ENCODE results near the gene METTL15. TPM values are rescaled to one million over a fixed set of nuclear protein-coding genes. Genes with fewer than 3 reads are reported as not detected.
"Not testable (repeated sequence)": the region's sequence is repeated elsewhere in the genome, so short reads cannot be mapped to it uniquely, and the experiment has no call there.

The METTL15 gene
- total RNA-seq, 1 experiment from 2014 or later = 18.4 TPM

- in situ Hi-C loops (cut with HindIII; ENCODE audit: low pct_unique_long_range_greater_than_20kb, low sequenced_read_pairs) = no loop called here
- no peak for DNase-seq (ENCODE audit: low read depth, low spot score)
Observed at GRCh38 chr11:28243581-28243980, 135.4 kb downstream of the METTL15 start.

- in situ Hi-C loops (cut with HindIII; ENCODE audit: low pct_unique_long_range_greater_than_20kb, low sequenced_read_pairs) = no loop called here
- no peak for DNase-seq (ENCODE audit: low read depth, low spot score)
Observed at GRCh38 chr11:28245131-28245530, 136.9 kb downstream of the METTL15 start.

- DNase-seq (ENCODE audit: low read depth, low spot score) = no peak
- in situ Hi-C loops (cut with HindIII; ENCODE audit: low pct_unique_long_range_greater_than_20kb, low sequenced_read_pairs) = no loop called here
Observed at GRCh38 chr11:28250192-28250591, 142.0 kb downstream of the METTL15 start.

GRCh38 chr11:28251257-28251656 lies 143.1 kb downstream of the METTL15 start:
- no peak for DNase-seq (ENCODE audit: low read depth, low spot score)
- in situ Hi-C loops (cut with HindIII; ENCODE audit: low pct_unique_long_range_greater_than_20kb, low sequenced_read_pairs) = no loop called here

- no peak for DNase-seq (ENCODE audit: low read depth, low spot score)
- in situ Hi-C loops (cut with HindIII; ENCODE audit: low pct_unique_long_range_greater_than_20kb, low sequenced_read_pairs) = no loop called here
Observed at GRCh38 chr11:28257761-28258160, 149.6 kb downstream of the METTL15 start.

GRCh38 chr11:28259177-28259843 lies 151.1 kb downstream of the METTL15 start:
- DNase-seq (ENCODE audit: low read depth, low spot score) = no peak
- in situ Hi-C loops (cut with HindIII; ENCODE audit: low pct_unique_long_range_greater_than_20kb, low sequenced_read_pairs) = no loop called here

GRCh38 chr11:28268925-28269324 lies 160.7 kb downstream of the METTL15 start:
- in situ Hi-C loops (cut with HindIII; ENCODE audit: low pct_unique_long_range_greater_than_20kb, low sequenced_read_pairs) = no loop called here
- DNase-seq (ENCODE audit: low read depth, low spot score) = no peak

- in situ Hi-C loops (cut with HindIII; ENCODE audit: low pct_unique_long_range_greater_than_20kb, low sequenced_read_pairs) = no loop called here
- DNase-seq (ENCODE audit: low read depth, low spot score) = no peak
Observed at GRCh38 chr11:28269586-28269985, 161.4 kb downstream of the METTL15 start.

GRCh38 chr11:28272247-28272646 lies 164.1 kb downstream of the METTL15 start:
- in situ Hi-C loops (cut with HindIII; ENCODE audit: low pct_unique_long_range_greater_than_20kb, low sequenced_read_pairs); DNase-seq (ENCODE audit: low read depth, low spot score): not testable (repeated sequence)

GRCh38 chr11:28274216-28274615 lies 166.0 kb downstream of the METTL15 start:
- DNase-seq (ENCODE audit: low read depth, low spot score) = no peak
- in situ Hi-C loops (cut with HindIII; ENCODE audit: low pct_unique_long_range_greater_than_20kb, low sequenced_read_pairs) = no loop called here

GRCh38 chr11:28284196-28284595 lies 176.0 kb downstream of the METTL15 start:
- in situ Hi-C loops (cut with HindIII; ENCODE audit: low pct_unique_long_range_greater_than_20kb, low sequenced_read_pairs) = no loop called here
- DNase-seq (ENCODE audit: low read depth, low spot score) = no peak

- in situ Hi-C loops (cut with HindIII; ENCODE audit: low pct_unique_long_range_greater_than_20kb, low sequenced_read_pairs) = no loop called here
- DNase-seq (ENCODE audit: low read depth, low spot score) = no peak
Observed at GRCh38 chr11:28289444-28289843, 181.3 kb downstream of the METTL15 start.

GRCh38 chr11:28290995-28291394 lies 182.8 kb downstream of the METTL15 start:
- in situ Hi-C loops (cut with HindIII; ENCODE audit: low pct_unique_long_range_greater_than_20kb, low sequenced_read_pairs); DNase-seq (ENCODE audit: low read depth, low spot score): not testable (repeated sequence)

- DNase-seq (ENCODE audit: low read depth, low spot score) = no peak
- in situ Hi-C loops (cut with HindIII; ENCODE audit: low pct_unique_long_range_greater_than_20kb, low sequenced_read_pairs) = no loop called here
Observed at GRCh38 chr11:28296426-28296825, 188.2 kb downstream of the METTL15 start.

- in situ Hi-C loops (cut with HindIII; ENCODE audit: low pct_unique_long_range_greater_than_20kb, low sequenced_read_pairs) = no loop called here
- no peak for DNase-seq (ENCODE audit: low read depth, low spot score)
Observed at GRCh38 chr11:28298209-28298608, 190.0 kb downstream of the METTL15 start.

GRCh38 chr11:28303477-28304191 lies 195.4 kb downstream of the METTL15 start:
- no peak for DNase-seq (ENCODE audit: low read depth, low spot score)

GRCh38 chr11:28315440-28315839 lies 207.3 kb downstream of the METTL15 start:
- DNase-seq (ENCODE audit: low read depth, low spot score) = no peak
- in situ Hi-C loops (cut with HindIII; ENCODE audit: low pct_unique_long_range_greater_than_20kb, low sequenced_read_pairs) = no loop called here

More at GRCh38 chr11:28303477-28304191, 195.4 kb downstream of the METTL15 start:
- in situ Hi-C loops (cut with HindIII; ENCODE audit: low pct_unique_long_range_greater_than_20kb, low sequenced_read_pairs) = no loop called here

- no peak for DNase-seq (ENCODE audit: low read depth, low spot score)
- in situ Hi-C loops (cut with HindIII; ENCODE audit: low pct_unique_long_range_greater_than_20kb, low sequenced_read_pairs) = no loop called here
Observed at GRCh38 chr11:28318871-28319270, 210.7 kb downstream of the METTL15 start.

GRCh38 chr11:28323621-28324020 lies 215.4 kb downstream of the METTL15 start:
- in situ Hi-C loops (cut with HindIII; ENCODE audit: low pct_unique_long_range_greater_than_20kb, low sequenced_read_pairs) = no loop called here
- no peak for DNase-seq (ENCODE audit: low read depth, low spot score)
